Measurements from ENCODE around the gene TMEM39B. TPM values are rescaled to one million over a fixed set of nuclear protein-coding genes. Genes with fewer than 3 reads are reported as not detected.
"Not testable (repeated sequence)": the region's sequence is repeated elsewhere in the genome, so short reads cannot be mapped to it uniquely, and the experiment has no call there.

The TMEM39B gene
- total and polyA plus RNA-seq, 7 donors = 4.7 to 11.5 (median 7.2) TPM

DNA sequence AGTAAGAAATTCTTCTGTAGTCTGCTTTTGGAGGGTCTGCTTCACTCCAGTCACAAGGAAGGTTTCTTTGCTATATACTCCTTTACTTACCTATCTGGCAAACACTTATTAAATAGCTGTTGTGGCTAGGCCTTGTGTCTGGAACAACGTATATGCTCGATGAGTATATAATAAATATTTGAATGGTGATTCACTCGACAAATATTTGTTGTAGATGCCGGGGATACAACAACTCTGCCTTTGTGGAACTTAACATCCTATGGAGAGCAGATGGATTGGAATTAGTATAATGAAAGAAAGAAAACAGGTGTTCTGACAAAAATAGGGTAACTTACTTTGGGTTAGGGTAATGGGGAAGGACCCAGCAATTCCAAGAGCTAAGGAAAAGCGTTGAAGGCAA lies 66.2 kb downstream of the TMEM39B start:
- Histone ChIP-seq H3K4me3 (no peak overlapping the region), H3K27ac (no peak overlapping the region), H3K27me3 (ENCODE audit: insufficient read depth in 3 of 3, low read length in 2 of 3) (no peaks in the 10 kb centered on the region), H3K4me1 (peaks cover 27% of the 10 kb centered on the region), H3K9me3 (no peaks in the 10 kb centered on the region), H3K36me3 (ENCODE audit: insufficient read depth in 1 of 2, low read depth in 1 of 2) (no peaks in the 10 kb centered on the region)
- intact Hi-C loops (cut with DNase I) = no loop called here
- DNase-seq (no peak), ATAC-seq (no peak)
- WGBS, 3 donors = 50 to 59% (median 52%) methylated on average over 5 of the region's 5 CpGs
- TF ChIP-seq, protein P1, sequence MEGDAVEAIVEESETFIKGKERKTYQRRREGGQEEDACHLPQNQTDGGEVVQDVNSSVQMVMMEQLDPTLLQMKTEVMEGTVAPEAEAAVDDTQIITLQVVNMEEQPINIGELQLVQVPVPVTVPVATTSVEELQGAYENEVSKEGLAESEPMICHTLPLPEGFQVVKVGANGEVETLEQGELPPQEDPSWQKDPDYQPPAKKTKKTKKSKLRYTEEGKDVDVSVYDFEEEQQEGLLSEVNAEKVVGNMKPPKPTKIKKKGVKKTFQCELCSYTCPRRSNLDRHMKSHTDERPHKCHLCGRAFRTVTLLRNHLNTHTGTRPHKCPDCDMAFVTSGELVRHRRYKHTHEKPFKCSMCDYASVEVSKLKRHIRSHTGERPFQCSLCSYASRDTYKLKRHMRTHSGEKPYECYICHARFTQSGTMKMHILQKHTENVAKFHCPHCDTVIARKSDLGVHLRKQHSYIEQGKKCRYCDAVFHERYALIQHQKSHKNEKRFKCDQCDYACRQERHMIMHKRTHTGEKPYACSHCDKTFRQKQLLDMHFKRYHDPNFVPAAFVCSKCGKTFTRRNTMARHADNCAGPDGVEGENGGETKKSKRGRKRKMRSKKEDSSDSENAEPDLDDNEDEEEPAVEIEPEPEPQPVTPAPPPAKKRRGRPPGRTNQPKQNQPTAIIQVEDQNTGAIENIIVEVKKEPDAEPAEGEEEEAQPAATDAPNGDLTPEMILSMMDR (IDR thresholded peaks at IDR 0.05) = no peak

DNA sequence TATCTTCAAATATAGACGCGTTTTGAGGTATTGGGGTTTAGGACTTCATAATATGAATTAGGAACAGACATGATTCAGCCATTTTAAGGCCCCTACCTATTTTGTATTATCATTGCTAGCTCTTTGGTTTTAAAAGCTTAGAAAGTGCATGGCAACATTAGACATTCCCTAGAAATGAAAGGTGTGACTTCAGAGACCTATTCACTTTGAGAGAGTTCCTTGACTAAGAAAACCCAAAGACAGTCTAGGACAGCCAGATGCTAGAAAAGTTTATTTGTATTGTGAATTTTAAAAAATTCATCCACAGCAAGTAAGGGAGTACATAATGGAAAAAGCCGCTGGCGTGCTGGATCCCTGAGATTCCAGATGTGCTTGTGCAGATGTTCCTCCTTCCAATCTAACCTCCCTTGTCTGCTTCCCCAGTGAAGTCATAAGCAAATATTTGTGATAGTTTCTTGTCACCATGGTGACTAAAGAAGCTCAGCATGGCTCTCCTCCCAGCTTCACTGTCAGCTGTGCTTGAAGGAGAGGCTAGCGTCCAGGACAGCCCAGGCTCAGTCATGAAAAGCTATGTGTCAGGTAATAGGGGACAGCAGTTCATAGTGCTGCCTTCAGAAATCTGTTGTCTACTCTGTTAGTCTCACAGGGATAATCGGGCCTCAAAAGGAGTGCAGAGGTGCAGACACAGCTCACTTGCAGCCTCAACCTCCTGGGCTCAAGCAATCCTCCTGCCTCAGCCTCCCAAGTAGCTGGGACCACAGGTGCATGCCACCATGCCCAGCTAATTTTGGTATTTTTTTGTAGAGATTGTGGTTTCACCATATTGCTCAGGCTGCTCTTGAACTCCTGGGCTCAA lies 69.9 kb downstream of the TMEM39B start:
- no peaks in the 10 kb centered on the region for H3K27me3 ChIP-seq (ENCODE audit: insufficient read depth in 3 of 3, low read length in 2 of 3)
- H3K9me3 ChIP-seq = no peaks in the 10 kb centered on the region
- intact Hi-C loops (cut with DNase I) = no loop called here
- 34 to 50% (median 39%) methylated on average over 6 of the region's 6 CpGs for WGBS, 3 donors
- H3K4me1 ChIP-seq = peaks cover 30% of the 10 kb centered on the region
- ATAC-seq (peak; percentile 79 to 86 (median 86)), DNase-seq (peak; percentile 51 to 70)
- TF ChIP-seq, protein P1 (IDR thresholded peaks at IDR 0.05) = no peak
- H3K4me3 ChIP-seq = no peak overlapping the region
- peak overlapping the region; percentile 62 for H3K27ac ChIP-seq
- no peaks in the 10 kb centered on the region for H3K36me3 ChIP-seq (ENCODE audit: insufficient read depth in 1 of 2, low read depth in 1 of 2)

DNA sequence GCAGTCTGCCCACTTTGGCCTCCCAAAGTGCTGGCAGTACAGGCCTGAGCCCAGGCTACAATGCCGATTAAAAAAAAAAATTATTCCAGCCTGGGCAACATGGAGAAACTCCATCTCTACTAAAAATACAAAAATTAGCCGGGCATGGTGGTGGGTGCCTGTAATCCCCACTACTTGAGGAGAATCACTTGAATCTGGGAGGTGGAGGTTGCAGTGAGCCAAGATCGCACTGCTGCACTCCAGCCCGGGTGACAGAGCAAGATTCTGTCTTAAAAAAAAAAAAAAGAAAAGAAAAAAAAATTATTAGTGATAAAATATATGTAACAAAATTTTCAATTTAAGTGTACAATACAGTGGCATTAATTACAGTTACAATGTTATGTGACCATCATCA lies 70.6 kb downstream of the TMEM39B start:
- intact Hi-C loops (cut with DNase I); H3K27me3 ChIP-seq (ENCODE audit: insufficient read depth in 3 of 3, low read length in 2 of 3); H3K9me3 ChIP-seq; DNase-seq; H3K4me3 ChIP-seq; ATAC-seq; H3K36me3 ChIP-seq (ENCODE audit: insufficient read depth in 1 of 2, low read depth in 1 of 2): not testable (repeated sequence)
- H3K4me1 ChIP-seq = peaks cover 30% of the 10 kb centered on the region
- H3K27ac ChIP-seq = peak overlapping the region; percentile 62
- 62 to 90% (median 68%) methylated on average over 3 to 4 of the region's 4 CpGs for WGBS, 3 donors

DNA sequence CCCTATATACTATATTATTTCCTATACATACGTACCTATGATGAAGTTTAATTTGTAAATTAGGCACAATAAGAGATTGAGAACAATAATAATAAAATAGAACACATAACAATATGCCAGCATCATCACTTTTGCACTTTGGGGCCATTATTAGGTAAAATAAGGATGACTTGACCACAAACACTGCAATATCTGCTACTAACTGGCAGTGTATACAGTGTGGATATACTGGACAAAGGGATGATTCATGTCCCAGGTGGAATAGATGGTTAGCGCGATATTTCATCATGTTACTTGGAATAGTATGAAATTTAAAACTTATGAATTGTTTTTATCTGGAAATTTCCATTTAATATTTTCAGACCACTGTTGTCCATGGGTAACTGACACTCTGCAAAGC lies 71.3 kb downstream of the TMEM39B start:
- intact Hi-C loops (cut with DNase I) = no loop called here

DNA sequence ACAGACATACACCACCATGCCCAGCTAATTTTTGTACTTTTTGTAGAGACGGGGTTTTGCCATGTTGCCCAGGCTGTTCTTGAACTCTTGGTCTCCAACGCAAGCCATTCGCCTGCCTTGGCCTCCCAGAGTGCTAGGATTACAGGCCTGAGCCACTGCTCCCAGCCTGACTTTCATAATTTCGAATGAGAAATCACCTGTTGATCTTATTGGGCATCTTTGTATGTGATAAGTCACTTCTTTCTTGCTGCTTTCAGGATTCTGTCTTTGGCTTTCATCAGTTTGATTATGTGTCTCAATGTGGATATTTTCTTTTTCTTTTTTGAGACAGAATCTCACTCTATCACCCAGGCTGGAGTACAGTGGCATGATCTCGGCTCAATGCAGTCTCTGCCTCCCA lies 75.1 kb downstream of the TMEM39B start:
- H3K36me3 ChIP-seq (ENCODE audit: insufficient read depth in 1 of 2, low read depth in 1 of 2); H3K27ac ChIP-seq; ATAC-seq; H3K27me3 ChIP-seq (ENCODE audit: insufficient read depth in 3 of 3, low read length in 2 of 3); H3K4me3 ChIP-seq; H3K9me3 ChIP-seq; intact Hi-C loops (cut with DNase I); DNase-seq: not testable (repeated sequence)
- peaks cover 31% of the 10 kb centered on the region for H3K4me1 ChIP-seq
- 98 to 99% (median 99%) methylated on average over 5 of the region's 5 CpGs for WGBS, 3 donors

More for the DNA sequence above, 71.3 kb downstream of the TMEM39B start:
- Histone ChIP-seq H3K36me3 (ENCODE audit: insufficient read depth in 1 of 2, low read depth in 1 of 2) (no peaks in the 10 kb centered on the region), H3K4me3 (no peak overlapping the region), H3K27me3 (ENCODE audit: insufficient read depth in 3 of 3, low read length in 2 of 3) (no peaks in the 10 kb centered on the region), H3K27ac (no peak overlapping the region), H3K4me1 (peaks cover 24% of the 10 kb centered on the region), H3K9me3 (no peaks in the 10 kb centered on the region)
- peak in 3 of 4 donors; percentile 41 to 53 (median 45) for ATAC-seq
- TF ChIP-seq, protein P1 (IDR thresholded peaks at IDR 0.05) = no peak
- 73 to 81% (median 79%) methylated on average over 3 of the region's 3 CpGs for WGBS, 3 donors
- no peak for DNase-seq
